ENCODE data around the gene PKN3. TPM values are rescaled to one million over a fixed set of nuclear protein-coding genes. Genes with fewer than 3 reads are reported as not detected.
A peak's percentile ranks its signal among the peaks of the same experiment; 100 is the strongest.
"Not testable (repeated sequence)": the region's sequence is repeated elsewhere in the genome, so short reads cannot be mapped to it uniquely, and the experiment has no call there.

The PKN3 gene
- total RNA-seq, 1 experiment from 2014 or later, result 8.2 TPM

GRCh38 chr9:128693738-128694137, 8.6 kb upstream of the PKN3 start:
- not testable (repeated sequence) for DNase-seq (ENCODE audit: low read depth)

GRCh38 chr9:128694344-128694743, 8.0 kb upstream of the PKN3 start:
- DNase-seq (ENCODE audit: low read depth), result no peak

GRCh38 chr9:128696923-128697707, 5.2 kb upstream of the PKN3 start:
- DNase-seq (ENCODE audit: low read depth), result no peak

GRCh38 chr9:128699096-128699795, 3.1 kb upstream of the PKN3 start:
- not testable (repeated sequence) for DNase-seq (ENCODE audit: low read depth)

- no peak for DNase-seq (ENCODE audit: low read depth)
Measured at GRCh38 chr9:128701227-128701854, 962 bp upstream of the PKN3 start.

GRCh38 chr9:128702949-128703615, 779 bp downstream of the PKN3 start:
- DNase-seq (ENCODE audit: low read depth), result peak; percentile 58

- DNase-seq (ENCODE audit: low read depth), result no peak
Measured at GRCh38 chr9:128703616-128704355, 1.5 kb downstream of the PKN3 start.

GRCh38 chr9:128704356-128704670, 2.0 kb downstream of the PKN3 start:
- no peak for DNase-seq (ENCODE audit: low read depth)

GRCh38 chr9:128705051-128705965, 3.0 kb downstream of the PKN3 start:
- DNase-seq (ENCODE audit: low read depth), result no peak

- no peak for DNase-seq (ENCODE audit: low read depth)
Measured at GRCh38 chr9:128706045-128706444, 3.7 kb downstream of the PKN3 start.

GRCh38 chr9:128706671-128707381, 4.5 kb downstream of the PKN3 start:
- DNase-seq (ENCODE audit: low read depth), result no peak

- DNase-seq (ENCODE audit: low read depth), result no peak
Measured at GRCh38 chr9:128707446-128707845, 5.1 kb downstream of the PKN3 start.

- DNase-seq (ENCODE audit: low read depth), result no peak
Measured at GRCh38 chr9:128712451-128713410, 10.4 kb downstream of the PKN3 start.

- no peak for DNase-seq (ENCODE audit: low read depth)
Measured at GRCh38 chr9:128713411-128713780, 11.1 kb downstream of the PKN3 start.

- DNase-seq (ENCODE audit: low read depth), result no peak
Measured at GRCh38 chr9:128713941-128714573, 11.8 kb downstream of the PKN3 start.

- DNase-seq (ENCODE audit: low read depth), result no peak
Measured at GRCh38 chr9:128714586-128715435, 12.5 kb downstream of the PKN3 start.

GRCh38 chr9:128715436-128715750, 13.1 kb downstream of the PKN3 start:
- no peak for DNase-seq (ENCODE audit: low read depth)
